Left cardiac atrium (tissue), 4 donors: ENCODE results near the gene JMJD6. TPM values are rescaled to one million over a fixed set of nuclear protein-coding genes. Genes with fewer than 3 reads are reported as not detected.
A peak's percentile ranks its signal among the peaks of the same experiment; 100 is the strongest.
"Not testable (repeated sequence)": the region's sequence is repeated elsewhere in the genome, so short reads cannot be mapped to it uniquely, and the experiment has no call there.

Experiments used
- ATAC-seq, 2 donors: fragments of 200-7000 bp; cut with Tn5 transposase; one replicate each; pipeline ENCODE4 v1.9.1; 2020; ENCODE audit warnings: mild to moderate bottlenecking in 2 of 2, moderate library complexity in 2 of 2
- DNase-seq: peaks from one replicate; pipeline ENCODE4 v3.0.0-alpha.2; 2020
- intact Hi-C, 2 donors: fragments of 100-400 bp; cut with DNase I; formaldehyde crosslinking; loops; one replicate each; pipeline versions ENCODE4 v1.14.1 to v1.15.1; 2022 to 2023
- total RNA-seq, 2 donors: library from RNA; stranded (reverse); fragmentation: NEBNext Ultra II Directional; extraction: Animal tissue kit (Norgen Biotek cat#: 25700); gene quantifications; one replicate each; pipeline ENCODE4 v1.2.1, GENCODE V29; 2021
- donor health status: DM: no; HTN: yes; CAD: no.
- donor health status: DM: no; HTN: yes; CAD: no; lungs with severe emphysema.
- donor health status: DM: yes; HTN: yes; CAD: no.
- donor health status: Dilated cardiomyopathy.

Gene JMJD6
- total RNA-seq, 2 donors from 2014 or later: 44.9 to 55.3 TPM

- ATAC-seq: peak; percentile 79 to 85
- peak; percentile 93 for DNase-seq
- intact Hi-C loops: no loop called here
These were observed 11.5 kb upstream of the JMJD6 start, which contains the start of gene MFSD11 for GRCh38 chr17:76737676-76738467. Gene MFSD11, plus strand, starts transcription at chr17:76738119. Its CDS starts 234 bp downstream, at chr17:76738353.

- ATAC-seq (peak; percentile 90 to 92), DNase-seq (peak; percentile 98)
- intact Hi-C loops: no loop called here
These were observed 10.8 kb upstream of the JMJD6 start, which contains the start of gene SRSF2 for GRCh38 chr17:76737082-76737675. Gene SRSF2, minus strand, starts transcription at chr17:76737331. Its CDS starts 171 bp downstream, at chr17:76737160.

GRCh38 chr17:76736349-76737081 is 10.1 kb upstream of the JMJD6 start:
- intact Hi-C loops: no loop called here
- DNase-seq (peak; percentile 82), ATAC-seq (peak; percentile 57 to 62)

- intact Hi-C loops: no loop called here
- DNase-seq: no peak
- ATAC-seq: no peak
These were observed 9.4 kb upstream of the JMJD6 start for GRCh38 chr17:76735586-76736348.

GRCh38 chr17:76735006-76735405 is 8.6 kb upstream of the JMJD6 start:
- no peak for DNase-seq
- intact Hi-C loops: no loop called here
- no peak for ATAC-seq

GRCh38 chr17:76734080-76734840 is 7.9 kb upstream of the JMJD6 start:
- ATAC-seq (no peak), DNase-seq (no peak)
- intact Hi-C loops: no loop called here

- ATAC-seq: no peak
- no peak for DNase-seq
- intact Hi-C loops: no loop called here
These were observed 7.2 kb upstream of the JMJD6 start for GRCh38 chr17:76733618-76733957.

- DNase-seq (no peak), ATAC-seq (no peak)
- intact Hi-C loops: no loop called here
These were observed 6.6 kb upstream of the JMJD6 start for GRCh38 chr17:76732734-76733617.

GRCh38 chr17:76731800-76732733 is 5.7 kb upstream of the JMJD6 start:
- intact Hi-C loops, DNase-seq, ATAC-seq: not testable (repeated sequence)

- no peak for DNase-seq
- ATAC-seq: no peak
- intact Hi-C loops: no loop called here
These were observed 1.5 kb upstream of the JMJD6 start for GRCh38 chr17:76727745-76728456.

- peak; percentile 58 to 68 for ATAC-seq
- peak; percentile 89 for DNase-seq
- intact Hi-C loops: no loop called here
These were observed 641 bp upstream of the JMJD6 start, which contains the start of gene METTL23 for GRCh38 chr17:76726776-76727718. Gene METTL23, plus strand, starts transcription at chr17:76726839. Its CDS starts 2,872 bp downstream, at chr17:76729711.

- intact Hi-C loops: no loop called here
- DNase-seq: peak; percentile 84
- peak; percentile 46 to 58 for ATAC-seq
These were observed 701 bp downstream of the JMJD6 start for GRCh38 chr17:76725580-76726230.

GRCh38 chr17:76723812-76724211 is 2.6 kb downstream of the JMJD6 start:
- ATAC-seq (no peak), DNase-seq (no peak)
- intact Hi-C loops: no loop called here

GRCh38 chr17:76722977-76723376 is 3.4 kb downstream of the JMJD6 start:
- ATAC-seq, DNase-seq, intact Hi-C loops: not testable (repeated sequence)
